NT2/D1 (cell line): Measurements from ENCODE around the gene COL23A1.

Experiments
- YY1 ChIP-seq: IDR thresholded peaks from 2 replicates; pipeline ENCODE4 v1.6.1; 2011; ENCODE audit not compliant: insufficient read length, insufficient read depth
- ZNF274 ChIP-seq: IDR thresholded peaks from 2 replicates; pipeline ENCODE4 v1.6.1; 2011; ENCODE audit warnings: mild to moderate bottlenecking, low read depth, low read length

DNA sequence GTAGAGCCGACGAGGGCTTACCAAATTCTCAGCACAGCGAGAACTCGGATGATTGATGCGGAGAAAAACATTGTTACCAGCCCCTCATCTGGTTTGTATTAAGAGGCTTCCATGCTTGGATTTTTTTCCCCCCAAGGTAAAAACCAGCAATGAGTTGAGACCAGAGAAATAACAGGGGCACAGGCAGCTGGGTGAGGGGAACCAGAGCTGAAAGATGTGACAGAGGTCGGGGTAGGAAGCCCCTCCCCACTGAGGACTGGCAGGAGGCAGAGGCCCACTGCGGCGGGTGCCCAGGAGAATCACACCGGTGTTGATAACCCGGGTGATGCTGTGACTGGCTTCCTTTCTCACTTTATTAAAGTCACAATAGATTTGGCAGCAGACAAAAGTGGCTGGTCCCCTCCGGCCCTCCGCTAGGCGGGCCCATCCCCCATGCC is 241.1 kb downstream of the COL23A1 start:
- TF ChIP-seq YY1 (no peak), ZNF274 (no peak)
